Keratinocyte (primary cell): ENCODE measurements around the gene UMODL1. TPM values are rescaled to one million over a fixed set of nuclear protein-coding genes. Genes with fewer than 3 reads are reported as not detected.

Experiments
- DNase-seq: peaks from one replicate; pipeline ENCODE4 v3.0.0-alpha.2; 2011; ENCODE audit warnings: low read depth, missing footprints, low spot score
- FAIRE-seq: peaks from 2 replicates; lab custom pipeline; 2011; peaks lifted over from hg19 to GRCh38; lab: Jason Lieb, UNC
- H2AFZ ChIP-seq: 2 replicates; pipeline ENCODE4 v1.6.0; 2012; ENCODE audit warnings: low read length, control low read depth, inconsistent platforms; ENCODE audit not compliant: control insufficient read depth
- H3K27ac ChIP-seq: 2 replicates; pipeline ENCODE4 v1.5.1; 2011; ENCODE audit warnings: low read length; ENCODE audit not compliant: control insufficient read depth, insufficient read depth
- H3K27me3 ChIP-seq: 3 replicates; pipeline ENCODE4 v1.6.0; 2011; ENCODE audit warnings: low read length; ENCODE audit not compliant: control insufficient read depth, insufficient read depth; ENCODE audit errors: extremely low read depth
- H3K36me3 ChIP-seq, 2 experiments: 2 replicates in 1 of 2; 3 replicates in 1 of 2; pipeline ENCODE4 v1.5.1; 2011; ENCODE audit warnings: low read length in 2 of 2, mild to moderate bottlenecking in 1 of 2; ENCODE audit not compliant: control insufficient read depth in 2 of 2, insufficient read depth in 2 of 2; ENCODE audit errors: extremely low read depth in 1 of 2
- H3K4me1 ChIP-seq: 3 replicates; pipeline ENCODE4 v1.5.1; 2011; ENCODE audit warnings: low read length; ENCODE audit not compliant: control insufficient read depth, insufficient read depth; ENCODE audit errors: extremely low read depth
- H3K4me2 ChIP-seq: 3 replicates; pipeline ENCODE4 v1.6.0; 2011; ENCODE audit warnings: low read depth, low read length; ENCODE audit not compliant: control insufficient read depth, insufficient read depth; ENCODE audit errors: extremely low read depth
- H3K4me3 ChIP-seq, 3 experiments: fragments of 200-600 bp in 1 of 3; sonication (generic) in 1 of 3; 2 replicates in 2 of 3; 3 replicates in 1 of 3; pipeline ENCODE4 v1.5.1; 2011 to 2016; ENCODE audit warnings: low read length in 3 of 3, mild to moderate bottlenecking in 3 of 3, control low read depth in 2 of 3, inconsistent platforms in 1 of 3, low read depth in 1 of 3, mixed read lengths in 1 of 3, mixed run types in 1 of 3, moderate library complexity in 1 of 3; ENCODE audit not compliant: control insufficient read depth in 2 of 3, insufficient read depth in 2 of 3; ENCODE audit errors: extremely low read depth in 1 of 3
- H3K79me2 ChIP-seq: 2 replicates; pipeline ENCODE4 v1.6.0; 2012; ENCODE audit warnings: low read length; ENCODE audit not compliant: control insufficient read depth, insufficient read depth
- H3K9ac ChIP-seq: 3 replicates; pipeline ENCODE4 v1.6.0; 2011; ENCODE audit warnings: low read length; ENCODE audit not compliant: control insufficient read depth, insufficient read depth; ENCODE audit errors: extremely low read depth
- H3K9me1 ChIP-seq: 3 replicates; pipeline ENCODE4 v1.6.0; 2011; ENCODE audit warnings: low read length; ENCODE audit not compliant: control insufficient read depth, insufficient read depth; ENCODE audit errors: extremely low read depth
- H3K9me3 ChIP-seq: 2 replicates; pipeline ENCODE4 v1.5.1; 2012; ENCODE audit warnings: low read depth, low read length; ENCODE audit not compliant: control insufficient read depth
- H4K20me1 ChIP-seq: 3 replicates; pipeline ENCODE4 v1.6.0; 2011; ENCODE audit warnings: low read length; ENCODE audit not compliant: control insufficient read depth, insufficient read depth; ENCODE audit errors: extremely low read depth
- EZH2 ChIP-seq: IDR thresholded peaks from one replicate; pipeline ENCODE4 v1.6.1; 2012; ENCODE audit warnings: inconsistent platforms, mild to moderate bottlenecking, low read length, moderate library complexity
- dilution Hi-C: fragments of 300-500 bp; cut with MboI; formaldehyde crosslinking; loops from one replicate; pipeline ENCODE4 v1.7.0; 2020; ENCODE audit warnings: low sequenced_read_pairs; ENCODE audit not compliant: extremely low pct_ligation_motif_present
- polyA plus RNA-seq, 5 experiments: library from polyadenylated mRNA; depleted of rRNA in 3 of 5; stranded (reverse) in 3 of 5; stranded (forward) in 1 of 5; unstranded in 1 of 5; fragments of >200 nt; gene quantifications; 1 replicate in 1 of 5; 2 replicates in 3 of 5; 3 replicates in 1 of 5; pipeline versions ENCODE4 v1.2.1 to v1.2.3, GENCODE V29; 2011 to 2012; ENCODE audit warnings: missing spikeins in 2 of 5, low read depth in 1 of 5, low replicate concordance in 1 of 5
- TF ChIP-seq, protein P1 (sequence below), 3 experiments: IDR thresholded peaks in 1 of 3; conservative IDR thresholded peaks in 1 of 3; optimal IDR thresholded peaks in 1 of 3; 2 replicates in 2 of 3; 3 replicates in 1 of 3; pipeline versions ENCODE3 to v1.5.1; 2011; ENCODE audit warnings: low read length in 3 of 3, mild to moderate bottlenecking in 3 of 3, moderate library complexity in 2 of 3, control low read depth in 1 of 3, inconsistent platforms in 1 of 3; ENCODE audit not compliant: insufficient read depth in 2 of 3; ENCODE audit errors: extremely low read depth in 1 of 3

Gene UMODL1
- polyA plus RNA-seq, 1 donor (not counting 4 experiments of a cell fraction or from before 2014, with no cell fraction given): 0.03 TPM

GRCh38 chr21:42111811-42112210 lies 40.7 kb downstream of the UMODL1 start:
- dilution Hi-C loops: no loop called here
- H3K79me2 ChIP-seq: no peaks in the 10 kb centered on the region
- H3K9me3 ChIP-seq: no peaks in the 10 kb centered on the region
- no peak overlapping the region for H2AFZ ChIP-seq
- H3K27me3 ChIP-seq: peaks cover 8% of the 10 kb centered on the region
- H3K4me1 ChIP-seq: peaks cover 13% of the 10 kb centered on the region
- H3K9ac ChIP-seq: no peak overlapping the region
- H3K9me1 ChIP-seq: no peaks in the 10 kb centered on the region
- no peak overlapping the region for H3K4me3 ChIP-seq
- H4K20me1 ChIP-seq: no peaks in the 10 kb centered on the region
- DNase-seq (no peak), FAIRE-seq (no peak)
- TF ChIP-seq, protein P1, sequence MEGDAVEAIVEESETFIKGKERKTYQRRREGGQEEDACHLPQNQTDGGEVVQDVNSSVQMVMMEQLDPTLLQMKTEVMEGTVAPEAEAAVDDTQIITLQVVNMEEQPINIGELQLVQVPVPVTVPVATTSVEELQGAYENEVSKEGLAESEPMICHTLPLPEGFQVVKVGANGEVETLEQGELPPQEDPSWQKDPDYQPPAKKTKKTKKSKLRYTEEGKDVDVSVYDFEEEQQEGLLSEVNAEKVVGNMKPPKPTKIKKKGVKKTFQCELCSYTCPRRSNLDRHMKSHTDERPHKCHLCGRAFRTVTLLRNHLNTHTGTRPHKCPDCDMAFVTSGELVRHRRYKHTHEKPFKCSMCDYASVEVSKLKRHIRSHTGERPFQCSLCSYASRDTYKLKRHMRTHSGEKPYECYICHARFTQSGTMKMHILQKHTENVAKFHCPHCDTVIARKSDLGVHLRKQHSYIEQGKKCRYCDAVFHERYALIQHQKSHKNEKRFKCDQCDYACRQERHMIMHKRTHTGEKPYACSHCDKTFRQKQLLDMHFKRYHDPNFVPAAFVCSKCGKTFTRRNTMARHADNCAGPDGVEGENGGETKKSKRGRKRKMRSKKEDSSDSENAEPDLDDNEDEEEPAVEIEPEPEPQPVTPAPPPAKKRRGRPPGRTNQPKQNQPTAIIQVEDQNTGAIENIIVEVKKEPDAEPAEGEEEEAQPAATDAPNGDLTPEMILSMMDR (optimal IDR thresholded peaks at IDR 0.05 in 1 of 3, IDR thresholded peaks at IDR 0.05 in 1 of 3, conservative IDR thresholded peaks at IDR 0.05 in 1 of 3; ENCODE audit: extremely low read depth in 1 of 3, insufficient read depth in 2 of 3, low read length in 3 of 3): no peak
- no peak for TF ChIP-seq EZH2
- no peak overlapping the region for H3K4me2 ChIP-seq
- no peaks in the 10 kb centered on the region for H3K36me3 ChIP-seq
- no peak overlapping the region for H3K27ac ChIP-seq

GRCh38 chr21:42112238-42112637 lies 41.1 kb downstream of the UMODL1 start:
- no peak for TF ChIP-seq EZH2
- TF ChIP-seq, protein P1 (optimal IDR thresholded peaks at IDR 0.05 in 1 of 3, IDR thresholded peaks at IDR 0.05 in 1 of 3, conservative IDR thresholded peaks at IDR 0.05 in 1 of 3; ENCODE audit: extremely low read depth in 1 of 3, insufficient read depth in 2 of 3, low read length in 3 of 3): no peak
- H3K36me3 ChIP-seq: no peaks in the 10 kb centered on the region
- H3K9me1 ChIP-seq: no peaks in the 10 kb centered on the region
- dilution Hi-C loops: no loop called here
- H3K9ac ChIP-seq: no peak overlapping the region
- H3K27ac ChIP-seq: no peak overlapping the region
- H3K79me2 ChIP-seq: no peaks in the 10 kb centered on the region
- H4K20me1 ChIP-seq: no peaks in the 10 kb centered on the region
- no peak overlapping the region for H2AFZ ChIP-seq
- H3K9me3 ChIP-seq: no peaks in the 10 kb centered on the region
- peaks cover 17% of the 10 kb centered on the region for H3K4me1 ChIP-seq
- H3K27me3 ChIP-seq: peaks cover 8% of the 10 kb centered on the region
- no peak for FAIRE-seq
- no peak overlapping the region for H3K4me2 ChIP-seq
- no peak for DNase-seq
- no peak overlapping the region for H3K4me3 ChIP-seq
